Gastrocnemius medialis (tissue), 4 donors: ENCODE measurements around the gene MEIS1.

ENCODE experiments used
- CTCF ChIP-seq, 5 experiments: fragments of 450-650 bp in 3 of 5; fragments of 200-600 bp in 2 of 5; sonication (generic) in 2 of 5; IDR thresholded peaks in 4 of 5; conservative IDR thresholded peaks in 1 of 5; 1 replicate in 4 of 5; 2 replicates in 1 of 5; pipeline ENCODE4 v1.5.1; 2016 to 2019; ENCODE audit warnings: antibody characterized with exemption in 5 of 5, mild to moderate bottlenecking in 3 of 5, moderate library complexity in 3 of 5
- POLR2A ChIP-seq, 2 donors: fragments of 450-650 bp; IDR thresholded peaks; one replicate each; pipeline ENCODE4 v1.6.1; 2017; ENCODE audit warnings: antibody characterized with exemption in 2 of 2, mild to moderate bottlenecking in 2 of 2, moderate library complexity in 2 of 2

GRCh38 chr2:66523377-66523969 is 88.5 kb downstream of the MEIS1 start:
- no peak for TF ChIP-seq CTCF (IDR thresholded peaks at IDR 0.05 in 4 of 5, conservative IDR thresholded peaks at IDR 0.05 in 1 of 5)
- TF ChIP-seq POLR2A (IDR thresholded peaks at IDR 0.05) = no peak
